GM18517 (cell line): ENCODE measurements around the gene ALOX12.
"Not testable (repeated sequence)": the region's sequence is repeated elsewhere in the genome, so short reads cannot be mapped to it uniquely, and the experiment has no call there.

Experiments used
- ATAC-seq: cut with Tn5 transposase; IDR thresholded peaks from one replicate; pipeline ENCODE4 v1.9.1; 2021; ENCODE audit warnings: mild to moderate bottlenecking, moderate library complexity; ENCODE audit not compliant: unreplicated experiment

Gene ALOX12

GRCh38 chr17:6995500-6996255 lies at the start of gene ALOX12:
Gene ALOX12, plus strand, starts transcription at chr17:6996049. Its CDS starts 69 bp downstream, at chr17:6996118.
- no peak for ATAC-seq

GRCh38 chr17:6947745-6948144 lies 48.1 kb upstream of the ALOX12 start:
- no peak for ATAC-seq

GRCh38 chr17:6948562-6948961 lies 47.3 kb upstream of the ALOX12 start:
- no peak for ATAC-seq

DNA sequence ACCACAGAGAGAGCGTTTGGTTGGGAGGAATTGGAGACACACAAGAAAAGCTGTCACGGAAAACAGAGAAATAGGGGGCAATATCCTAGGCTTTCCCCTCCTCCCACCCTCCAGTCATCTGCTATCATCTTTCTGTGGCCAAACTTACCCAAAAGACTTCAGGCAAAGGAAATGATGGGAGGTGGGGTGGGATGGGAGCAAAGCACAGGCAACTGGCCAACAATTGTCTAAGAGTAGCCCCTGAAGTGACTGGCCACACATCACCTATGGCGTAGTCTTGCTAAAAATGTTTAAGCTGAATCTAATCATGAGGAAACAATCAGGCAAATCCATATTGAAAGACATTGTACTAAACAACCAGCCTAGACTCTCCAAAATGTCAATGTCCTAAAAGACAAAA lies 46.9 kb upstream of the ALOX12 start:
- ATAC-seq = no peak

- ATAC-seq = not testable (repeated sequence)
Measured at GRCh38 chr17:6950938-6951337, 44.9 kb upstream of the ALOX12 start.

DNA sequence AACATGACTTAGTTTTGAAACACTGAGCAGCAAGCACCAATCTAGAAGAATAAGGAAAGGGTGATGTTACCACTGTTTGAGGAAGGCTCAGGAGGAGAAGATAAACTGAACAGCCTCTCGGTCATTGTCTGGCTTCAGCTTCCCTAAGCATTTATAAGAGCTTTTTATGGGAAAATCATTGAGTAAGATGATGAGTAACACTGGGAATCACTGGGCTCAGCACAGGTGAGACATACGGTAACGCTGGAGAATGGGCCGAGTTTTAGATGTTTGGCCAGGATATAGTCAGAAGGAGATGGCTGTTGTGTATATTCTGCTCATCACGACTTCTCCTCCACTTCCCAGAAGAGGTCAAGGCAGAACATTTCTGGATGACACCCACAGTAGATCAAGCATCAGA lies 42.2 kb upstream of the ALOX12 start:
- ATAC-seq = no peak

GRCh38 chr17:6959700-6960099 lies 36.1 kb upstream of the ALOX12 start:
- ATAC-seq = no peak

DNA sequence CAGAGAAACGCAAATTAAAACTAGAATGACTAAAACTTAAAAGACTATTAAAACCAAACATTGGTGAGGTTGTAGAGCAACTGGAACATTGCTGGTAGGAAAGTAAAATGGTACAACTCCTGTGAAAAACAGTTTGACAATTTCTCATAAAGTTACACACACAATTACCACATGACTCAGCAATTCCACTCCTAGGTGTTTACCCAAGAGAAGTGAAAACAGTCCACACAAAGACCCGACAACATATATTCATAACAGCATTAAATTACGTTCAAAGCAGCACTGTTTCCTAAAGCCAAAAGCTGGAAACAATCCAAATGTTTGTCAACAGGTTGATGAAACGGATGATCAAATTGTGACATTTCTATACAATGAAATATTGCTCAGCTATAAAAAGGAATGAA lies 26.5 kb upstream of the ALOX12 start:
- ATAC-seq = no peak

- ATAC-seq = no peak
Measured at GRCh38 chr17:6970992-6971391, 24.9 kb upstream of the ALOX12 start.

- ATAC-seq = not testable (repeated sequence)
Measured at GRCh38 chr17:6979440-6979839, 16.4 kb upstream of the ALOX12 start.

- ATAC-seq = no peak
Measured at GRCh38 chr17:6981426-6981825, 14.4 kb upstream of the ALOX12 start.

DNA sequence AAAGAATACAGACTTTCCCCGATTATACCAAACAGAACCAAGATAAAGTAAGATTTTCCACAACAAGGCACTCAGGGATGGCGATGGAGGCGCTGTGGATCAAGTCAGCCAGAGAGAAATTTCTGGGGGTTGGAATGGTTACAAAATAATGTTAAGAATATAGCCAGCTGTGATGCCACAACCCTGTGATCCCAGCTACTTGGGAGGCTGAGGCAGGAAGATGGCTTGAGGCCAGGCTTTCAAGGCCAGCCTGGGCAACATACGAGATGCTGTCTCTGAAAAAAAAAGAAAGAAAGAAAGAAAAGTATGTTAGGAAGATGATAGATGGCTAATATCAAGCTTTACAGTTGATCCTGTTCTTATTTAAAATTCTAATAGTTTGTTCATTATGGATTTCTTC lies 10.6 kb upstream of the ALOX12 start:
- no peak for ATAC-seq

DNA sequence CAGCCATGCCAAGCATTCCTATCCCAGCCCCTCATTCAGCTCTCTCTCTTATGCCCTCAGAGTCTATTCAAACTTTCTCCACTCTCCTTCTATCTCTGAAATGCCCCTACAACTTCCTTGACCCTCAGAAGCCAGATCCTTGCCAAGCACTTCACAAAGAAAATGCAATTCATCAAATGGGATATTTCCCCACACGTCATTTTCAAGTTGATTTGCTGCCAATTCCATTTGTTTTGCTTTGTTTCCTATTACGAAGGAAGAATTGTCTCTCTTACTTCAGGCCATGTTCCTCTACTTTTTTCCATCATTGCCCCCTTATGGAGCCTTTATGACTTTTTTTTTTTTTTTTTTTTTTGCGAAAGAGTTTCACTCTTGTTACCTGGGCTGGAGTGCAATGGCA lies 9.2 kb upstream of the ALOX12 start:
- ATAC-seq = no peak

- no peak for ATAC-seq
Measured at GRCh38 chr17:6989779-6990178, 6.1 kb upstream of the ALOX12 start.

- ATAC-seq = not testable (repeated sequence)
Measured at GRCh38 chr17:6993613-6994056, 2.2 kb upstream of the ALOX12 start.

- no peak for ATAC-seq
Measured at GRCh38 chr17:6994118-6994598, 1.7 kb upstream of the ALOX12 start.

DNA sequence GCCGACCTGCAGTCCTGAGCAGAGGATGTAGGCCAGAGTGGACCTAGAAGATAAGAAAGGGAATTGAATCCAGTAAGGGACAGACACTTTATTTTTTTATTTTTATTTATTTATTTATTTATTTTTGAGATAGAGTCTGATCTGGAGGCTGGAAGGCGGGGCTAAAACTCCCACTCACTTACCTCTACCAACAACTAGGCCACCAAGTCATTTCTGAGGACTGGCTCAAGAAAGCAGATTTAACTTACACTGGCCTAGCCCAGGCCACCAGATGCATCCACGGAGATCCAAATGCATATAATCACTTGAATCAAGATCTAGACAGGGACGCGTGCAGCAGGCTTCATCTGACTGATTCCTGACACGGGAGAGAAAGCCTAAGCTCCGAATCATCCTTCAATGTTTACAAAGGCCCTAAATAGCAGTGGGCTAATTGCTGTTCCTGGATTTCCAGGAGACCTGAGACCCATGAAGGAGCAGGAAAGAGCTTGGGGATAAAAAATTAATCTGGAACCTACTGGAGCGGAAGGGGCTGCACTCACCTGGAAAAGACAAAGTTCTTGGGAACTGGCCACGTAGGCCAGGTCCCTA lies 1.1 kb upstream of the ALOX12 start:
- no peak for ATAC-seq

- ATAC-seq = no peak
Measured at GRCh38 chr17:6996256-6997011, 585 bp downstream of the ALOX12 start.

DNA sequence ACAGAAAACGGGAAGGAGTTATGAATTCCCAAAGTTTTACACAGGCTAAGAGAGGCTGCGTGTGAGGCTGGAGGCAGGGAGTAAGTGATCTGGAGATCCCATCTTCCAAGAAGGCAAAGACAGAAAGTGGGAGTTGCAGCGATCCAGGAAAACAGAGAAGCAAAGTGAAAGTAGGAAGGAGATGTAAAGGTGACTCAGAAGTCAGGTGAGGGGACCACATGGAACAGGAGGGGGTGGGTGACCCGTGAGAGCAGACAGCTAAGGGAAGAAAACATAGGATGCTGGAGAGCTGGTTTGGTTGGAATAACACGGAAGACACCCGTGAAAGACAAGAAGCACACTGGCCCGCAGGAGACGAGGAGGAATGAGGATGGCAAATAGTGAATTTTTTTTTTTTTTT lies 1.3 kb downstream of the ALOX12 start:
- ATAC-seq = no peak

DNA sequence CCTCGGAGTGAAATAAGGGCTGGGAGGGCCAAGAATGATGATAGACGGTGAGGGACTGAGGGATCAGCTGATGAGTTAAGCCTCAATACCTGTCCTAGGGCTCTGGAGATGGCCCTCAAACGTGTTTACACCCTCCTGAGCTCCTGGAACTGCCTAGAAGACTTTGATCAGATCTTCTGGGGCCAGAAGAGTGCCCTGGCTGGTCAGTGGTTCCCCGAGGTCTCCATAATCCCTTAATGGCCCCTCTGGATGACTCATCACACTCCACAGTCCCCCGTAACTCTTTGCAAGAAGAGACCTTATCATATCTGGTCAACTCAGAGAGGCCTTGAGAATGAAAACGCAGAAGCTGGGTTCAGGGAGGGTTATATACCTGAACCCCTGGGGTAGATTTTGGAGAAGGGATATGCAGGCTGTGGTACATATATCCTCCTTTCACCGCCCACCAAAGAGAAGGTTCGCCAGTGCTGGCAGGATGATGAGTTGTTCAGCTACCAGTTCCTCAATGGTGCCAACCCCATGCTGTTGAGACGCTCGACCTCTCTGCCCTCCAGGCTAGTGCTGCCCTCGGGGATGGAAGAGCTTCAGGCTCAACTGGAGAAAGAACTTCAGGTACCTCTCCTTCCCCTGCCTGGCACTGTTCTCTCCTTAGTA lies 3.1 kb downstream of the ALOX12 start:
- ATAC-seq = no peak

- no peak for ATAC-seq
Measured at GRCh38 chr17:7001318-7001961, 5.6 kb downstream of the ALOX12 start.
